Loucy (cell line): Measurements from ENCODE around the gene NBAS.

Source experiments
- H2AFZ ChIP-seq: fragments of 200-600 bp; sonication (generic); 2 replicates; pipeline ENCODE4 v1.6.0; 2016; ENCODE audit warnings: antibody characterized with exemption, mild to moderate bottlenecking, low read length, moderate library complexity
- H3F3A ChIP-seq: fragments of 200-600 bp; 2 replicates; pipeline ENCODE4 v1.6.0; 2016; ENCODE audit warnings: antibody characterized with exemption, low read depth, mild to moderate bottlenecking
- H3K27me3 ChIP-seq: fragments of 200-600 bp; sonication (generic); 2 replicates; pipeline ENCODE4 v1.6.1; 2014; ENCODE audit warnings: low read length, mild to moderate bottlenecking; ENCODE audit not compliant: insufficient read depth, poor library complexity, severe bottlenecking
- H3K36me3 ChIP-seq: fragments of 200-600 bp; sonication (generic); 2 replicates; pipeline ENCODE4 v1.6.1; 2016; ENCODE audit warnings: low read length; ENCODE audit not compliant: insufficient read depth
- H3K4me1 ChIP-seq: fragments of 200-600 bp; sonication (generic); 2 replicates; pipeline ENCODE4 v1.5.1; 2014; ENCODE audit warnings: low read length, mild to moderate bottlenecking; ENCODE audit not compliant: insufficient read depth, poor library complexity, severe bottlenecking
- H3K4me2 ChIP-seq: fragments of 200-600 bp; sonication (generic); 2 replicates; pipeline ENCODE4 v1.6.0; 2014; ENCODE audit warnings: antibody characterized with exemption, low read length, low read depth, mild to moderate bottlenecking; ENCODE audit not compliant: poor library complexity, severe bottlenecking
- H3K4me3 ChIP-seq: fragments of 200-600 bp; sonication (generic); 2 replicates; pipeline ENCODE4 v1.5.1; 2014; ENCODE audit warnings: low read length, mild to moderate bottlenecking, mixed read lengths; ENCODE audit not compliant: poor library complexity, severe bottlenecking
- H3K79me2 ChIP-seq: fragments of 200-600 bp; sonication (generic); 2 replicates; pipeline ENCODE4 v1.6.1; 2014; ENCODE audit warnings: low read length; ENCODE audit not compliant: insufficient read depth
- H3K9ac ChIP-seq: fragments of 200-600 bp; sonication (generic); 2 replicates; pipeline ENCODE4 v1.6.0; 2014; ENCODE audit warnings: mild to moderate bottlenecking, low read depth, low read length, moderate library complexity; ENCODE audit not compliant: poor library complexity, severe bottlenecking
- H3K9me2 ChIP-seq: fragments of 200-600 bp; sonication (generic); replicated peaks from 2 replicates; pipeline ENCODE4 v1.6.1; 2016; ENCODE audit warnings: low read depth, low read length, mixed read lengths
- H3K9me3 ChIP-seq: fragments of 200-600 bp; sonication (generic); 2 replicates; pipeline ENCODE4 v1.6.1; 2014; ENCODE audit warnings: mild to moderate bottlenecking, antibody characterized with exemption, low read length, low read depth; ENCODE audit not compliant: insufficient read depth
- H4K20me1 ChIP-seq: fragments of 200-600 bp; sonication (generic); 2 replicates; pipeline ENCODE4 v1.6.0; 2014; ENCODE audit warnings: antibody characterized with exemption, low read length, mild to moderate bottlenecking; ENCODE audit not compliant: insufficient read depth, poor library complexity, severe bottlenecking
- CTCF ChIP-seq: fragments of 200-600 bp; sonication (generic); conservative IDR thresholded peaks from 2 replicates; pipeline ENCODE4 v1.5.1; 2014; ENCODE audit warnings: mild to moderate bottlenecking, antibody characterized with exemption, low read length
- EZH2phosphoT487 ChIP-seq: fragments of 200-600 bp; IDR thresholded peaks from 2 replicates; pipeline ENCODE4 v1.6.1; 2018; ENCODE audit warnings: antibody characterized with exemption, mild to moderate bottlenecking, moderate library complexity, borderline replicate concordance

Gene NBAS

GRCh38 chr2:15436195-15436594, 124.9 kb downstream of the NBAS start:
- TF ChIP-seq CTCF (no peak), EZH2phosphoT487 (no peak)
- no peaks in the 10 kb centered on the region for H3K4me1 ChIP-seq
- no peaks in the 10 kb centered on the region for H3K9me2 ChIP-seq
- H2AFZ ChIP-seq: no peak overlapping the region
- no peaks in the 10 kb centered on the region for H3K27me3 ChIP-seq
- no peak overlapping the region for H3K4me3 ChIP-seq
- peaks cover 19% of the 10 kb centered on the region for H4K20me1 ChIP-seq
- no peak overlapping the region for H3K9ac ChIP-seq
- peaks cover 18% of the 10 kb centered on the region for H3K79me2 ChIP-seq
- H3F3A ChIP-seq: no peaks in the 10 kb centered on the region
- peaks cover 29% of the 10 kb centered on the region; the same call in 1 of the 2 replicates for H3K36me3 ChIP-seq
- no peaks in the 10 kb centered on the region for H3K9me3 ChIP-seq
- no peak overlapping the region for H3K4me2 ChIP-seq

- peaks cover 30% of the 10 kb centered on the region; the same call in 1 of the 2 replicates for H3K36me3 ChIP-seq
- no peak overlapping the region for H3K9ac ChIP-seq
- no peak overlapping the region for H3K4me2 ChIP-seq
- H2AFZ ChIP-seq: no peak overlapping the region
- no peaks in the 10 kb centered on the region for H3F3A ChIP-seq
- H3K79me2 ChIP-seq: peaks cover 18% of the 10 kb centered on the region
- H4K20me1 ChIP-seq: peaks cover 19% of the 10 kb centered on the region
- no peaks in the 10 kb centered on the region for H3K9me3 ChIP-seq
- no peaks in the 10 kb centered on the region for H3K27me3 ChIP-seq
- TF ChIP-seq EZH2phosphoT487 (no peak), CTCF (no peak)
- no peaks in the 10 kb centered on the region for H3K9me2 ChIP-seq
- no peak overlapping the region for H3K4me3 ChIP-seq
- no peaks in the 10 kb centered on the region for H3K4me1 ChIP-seq
Measured at GRCh38 chr2:15435474-15435873, 125.7 kb downstream of the NBAS start.

GRCh38 chr2:15432642-15433256, 128.4 kb downstream of the NBAS start:
- peaks cover 8% of the 10 kb centered on the region for H3K4me1 ChIP-seq
- peaks cover 11% of the 10 kb centered on the region for H3K79me2 ChIP-seq
- no peak overlapping the region for H3K9ac ChIP-seq
- no peaks in the 10 kb centered on the region for H3K9me2 ChIP-seq
- no peak overlapping the region for H3K4me2 ChIP-seq
- H3K36me3 ChIP-seq: peaks cover 26% of the 10 kb centered on the region; the same call in 1 of the 2 replicates
- no peak overlapping the region for H3K4me3 ChIP-seq
- no peak overlapping the region for H2AFZ ChIP-seq
- no peaks in the 10 kb centered on the region for H3K9me3 ChIP-seq
- TF ChIP-seq EZH2phosphoT487: no peak
- no peak for TF ChIP-seq CTCF
- H3K27me3 ChIP-seq: no peaks in the 10 kb centered on the region
- peaks cover 15% of the 10 kb centered on the region for H4K20me1 ChIP-seq
- no peaks in the 10 kb centered on the region for H3F3A ChIP-seq
